Endothelial cell (in vitro differentiated cells): ENCODE measurements around the gene ZNF423. TPM values are rescaled to one million over a fixed set of nuclear protein-coding genes. Genes with fewer than 3 reads are reported as not detected.
A peak's percentile ranks its signal among the peaks of the same experiment; 100 is the strongest.

ENCODE experiments used
- DNase-seq: peaks from one replicate; pipeline ENCODE4 v3.0.0; 2021; ENCODE audit warnings: low spot score
- H3K27ac Mint-ChIP-seq: one replicate; pipeline ENCODE4 v1.8.0; 2021; ENCODE audit warnings: mixed read lengths, inconsistent platforms; ENCODE audit not compliant: unreplicated experiment
- H3K27me3 Mint-ChIP-seq: one replicate; pipeline ENCODE4 v1.8.0; 2021; ENCODE audit warnings: mild to moderate bottlenecking, moderate library complexity, mixed read lengths, inconsistent platforms; ENCODE audit not compliant: unreplicated experiment
- H3K36me3 Mint-ChIP-seq: one replicate; pipeline ENCODE4 v1.8.0; 2021; ENCODE audit warnings: mild to moderate bottlenecking, low read depth, mixed read lengths, inconsistent platforms; ENCODE audit not compliant: unreplicated experiment
- H3K4me1 Mint-ChIP-seq: one replicate; pipeline ENCODE4 v1.8.0; 2021; ENCODE audit warnings: mild to moderate bottlenecking, mixed read lengths, inconsistent platforms; ENCODE audit not compliant: unreplicated experiment
- H3K4me3 Mint-ChIP-seq: one replicate; pipeline ENCODE4 v1.8.0; 2021; ENCODE audit warnings: mild to moderate bottlenecking, mixed read lengths, inconsistent platforms; ENCODE audit not compliant: unreplicated experiment
- H3K9me3 Mint-ChIP-seq: one replicate; pipeline ENCODE4 v1.8.0; 2021; ENCODE audit warnings: mixed read lengths, inconsistent platforms; ENCODE audit not compliant: unreplicated experiment
- CTCF ChIP-seq: fragments of 200-600 bp; sonication (generic); IDR thresholded peaks from one replicate; pipeline ENCODE4 v1.5.0; 2021; ENCODE audit warnings: antibody characterized with exemption; ENCODE audit not compliant: unreplicated experiment
- total RNA-seq: library from RNA; stranded (reverse); fragmentation: NEBNext Ultra II Directional; extraction: Animal tissue kit (Norgen Biotek cat#: 25700); gene quantifications from one replicate; pipeline ENCODE4 v1.2.1, GENCODE V29; 2021; ENCODE audit not compliant: unreplicated experiment

The ZNF423 gene
- total RNA-seq, 1 donor from 2014 or later = 44.8 TPM

GRCh38 chr16:49699841-49700175 is 156.1 kb downstream of the ZNF423 start:
- Mint-ChIP-seq H3K4me1 (peaks cover 47% of the 10 kb centered on the region), H3K27me3 (peaks cover 1% of the 10 kb centered on the region), H3K36me3 (peaks cover 3% of the 10 kb centered on the region), H3K4me3 (no peak overlapping the region), H3K27ac (peak overlapping the region; percentile 46), H3K9me3 (no peaks in the 10 kb centered on the region)
- DNase-seq = no peak
- no peak for TF ChIP-seq CTCF

GRCh38 chr16:49698931-49699840 is 156.7 kb downstream of the ZNF423 start:
- no peak for DNase-seq
- Mint-ChIP-seq H3K27ac (peak overlapping the region; percentile 46), H3K4me3 (no peak overlapping the region), H3K27me3 (peaks cover 1% of the 10 kb centered on the region), H3K4me1 (peaks cover 47% of the 10 kb centered on the region), H3K9me3 (no peaks in the 10 kb centered on the region), H3K36me3 (peaks cover 3% of the 10 kb centered on the region)
- no peak for TF ChIP-seq CTCF

- H3K36me3 Mint-ChIP-seq = peaks cover 3% of the 10 kb centered on the region
- DNase-seq = peak; percentile 57
- H3K4me3 Mint-ChIP-seq = no peak overlapping the region
- TF ChIP-seq CTCF = no peak
- no peaks in the 10 kb centered on the region for H3K9me3 Mint-ChIP-seq
- H3K4me1 Mint-ChIP-seq = peaks cover 47% of the 10 kb centered on the region
- H3K27ac Mint-ChIP-seq = peak overlapping the region; percentile 42
- H3K27me3 Mint-ChIP-seq = peaks cover 3% of the 10 kb centered on the region
Measured at GRCh38 chr16:49698453-49698815, 157.5 kb downstream of the ZNF423 start.

GRCh38 chr16:49697631-49698452 is 158.1 kb downstream of the ZNF423 start:
- Mint-ChIP-seq H3K9me3 (no peaks in the 10 kb centered on the region), H3K36me3 (peaks cover 3% of the 10 kb centered on the region), H3K27ac (peak overlapping the region; percentile 42), H3K4me1 (peaks cover 46% of the 10 kb centered on the region), H3K27me3 (peaks cover 3% of the 10 kb centered on the region), H3K4me3 (no peak overlapping the region)
- no peak for TF ChIP-seq CTCF
- DNase-seq = no peak
